HEK293 (cell line): Measurements from ENCODE around the gene ZNF507.

Experiments used
- CTCF ChIA-PET: fragments of 350-600 bp; formaldehyde crosslinking; extraction: SDS; loops from one replicate; lab custom pipeline; 2021; ENCODE audit warnings: antibody characterized with exemption; lab: Yijun Ruan, JAX
- POLR2A ChIA-PET: fragments of 300-600 bp; formaldehyde crosslinking; extraction: SDS; loops from one replicate; lab custom pipeline; 2020; ENCODE audit warnings: antibody characterized with exemption, inconsistent platforms; lab: Yijun Ruan, JAX
- H3K27ac ChIP-seq: fragments of 200-500 bp; sonication (Bioruptor generic); 2 replicates; pipeline ENCODE4 v1.5.1; 2014; ENCODE audit warnings: low read depth, low read length, control low read depth, inconsistent platforms; ENCODE audit errors: extremely low read depth
- H3K36me3 ChIP-seq, 2 experiments: fragments of 200-500 bp in 1 of 2; sonication (Bioruptor generic) in 1 of 2; 1 replicate in 1 of 2; 2 replicates in 1 of 2; pipeline ENCODE4 v1.5.1; 2014 to 2017; ENCODE audit warnings: inconsistent platforms in 2 of 2, low read length in 2 of 2; ENCODE audit not compliant: control insufficient read depth in 2 of 2, insufficient read depth in 1 of 2
- H3K4me1 ChIP-seq: fragments of 200-500 bp; sonication (Bioruptor generic); 2 replicates; pipeline ENCODE4 v1.5.1; 2014; ENCODE audit warnings: mild to moderate bottlenecking, low read length, inconsistent platforms; ENCODE audit not compliant: control insufficient read depth, insufficient read depth
- H3K4me3 ChIP-seq: 2 replicates; pipeline ENCODE4 v1.5.1; 2011; ENCODE audit warnings: low read depth, mild to moderate bottlenecking, control low read depth, low read length, moderate library complexity
- H3K9me3 ChIP-seq: fragments of 200-500 bp; sonication (Bioruptor generic); 2 replicates; pipeline ENCODE4 v1.5.1; 2014; ENCODE audit warnings: low read depth, low read length, inconsistent platforms; ENCODE audit not compliant: control insufficient read depth, insufficient read depth
- AEBP2 ChIP-seq: fragments of 450-650 bp; formaldehyde crosslinking; IDR thresholded peaks from 2 replicates; pipeline ENCODE4 v1.5.1; 2016; ENCODE audit warnings: missing biosample characterization, missing genetic modification characterization, borderline replicate concordance
- ATF2 ChIP-seq: fragments of 450-650 bp; formaldehyde crosslinking; IDR thresholded peaks from 2 replicates; pipeline ENCODE4 v1.5.1; 2016; ENCODE audit warnings: missing biosample characterization, missing genetic modification characterization, low read depth
- BCL11B ChIP-seq: fragments of 450-650 bp; formaldehyde crosslinking; IDR thresholded peaks from 2 replicates; pipeline ENCODE4 v1.5.1; 2016; ENCODE audit warnings: low read depth, missing biosample characterization, missing genetic modification characterization
- KLF9 ChIP-seq: fragments of 450-650 bp; formaldehyde crosslinking; IDR thresholded peaks from 2 replicates; pipeline ENCODE4 v1.5.1; 2016; ENCODE audit warnings: missing biosample characterization, missing genetic modification characterization, low read depth
- PRDM1 ChIP-seq: fragments of 450-650 bp; formaldehyde crosslinking; IDR thresholded peaks from 2 replicates; pipeline ENCODE4; 2016; ENCODE audit warnings: missing biosample characterization, missing genetic modification characterization
- PRDM6 ChIP-seq: fragments of 450-650 bp; formaldehyde crosslinking; IDR thresholded peaks from 2 replicates; pipeline ENCODE4 v1.5.1; 2017; ENCODE audit warnings: missing biosample characterization, missing genetic modification characterization
- SETDB1 ChIP-seq: IDR thresholded peaks from one replicate; pipeline ENCODE4 v1.6.1; 2017; ENCODE audit warnings: mild to moderate bottlenecking, low read length, moderate library complexity, mixed read lengths; ENCODE audit not compliant: insufficient read length
- SP7 ChIP-seq: fragments of 450-650 bp; formaldehyde crosslinking; IDR thresholded peaks from 2 replicates; pipeline ENCODE4 v1.5.1; 2016; ENCODE audit warnings: missing biosample characterization, missing genetic modification characterization
- ZBTB1 ChIP-seq: fragments of 450-650 bp; formaldehyde crosslinking; IDR thresholded peaks from 2 replicates; pipeline ENCODE4 v1.5.1; 2016; ENCODE audit warnings: missing biosample characterization, missing genetic modification characterization
- ZBTB21 ChIP-seq: fragments of 450-650 bp; formaldehyde crosslinking; IDR thresholded peaks from 2 replicates; pipeline ENCODE4 v1.5.1; 2017; ENCODE audit warnings: missing biosample characterization, missing genetic modification characterization
- ZIC2 ChIP-seq: fragments of 450-650 bp; formaldehyde crosslinking; IDR thresholded peaks from 2 replicates; pipeline ENCODE4 v1.5.1; 2016; ENCODE audit warnings: missing biosample characterization, missing genetic modification characterization
- ZNF10 ChIP-seq: fragments of 450-650 bp; formaldehyde crosslinking; IDR thresholded peaks from 2 replicates; pipeline ENCODE4 v1.5.1; 2017; ENCODE audit warnings: missing biosample characterization, missing genetic modification characterization
- ZNF114 ChIP-seq: fragments of 450-650 bp; formaldehyde crosslinking; IDR thresholded peaks from 2 replicates; pipeline ENCODE4 v1.5.0; 2017; ENCODE audit warnings: missing biosample characterization, missing genetic modification characterization
- ZNF37A ChIP-seq: fragments of 450-650 bp; IDR thresholded peaks from 2 replicates; pipeline ENCODE4 v1.5.1; 2018; ENCODE audit warnings: missing biosample characterization, missing genetic modification characterization
- ZNF596 ChIP-seq: fragments of 450-650 bp; IDR thresholded peaks from 2 replicates; pipeline ENCODE4 v1.5.0; 2018; ENCODE audit warnings: missing biosample characterization, mild to moderate bottlenecking, missing genetic modification characterization, moderate library complexity
- ZNF610 ChIP-seq: fragments of 450-650 bp; formaldehyde crosslinking; IDR thresholded peaks from 2 replicates; pipeline ENCODE4 v1.5.1; 2016; ENCODE audit warnings: missing biosample characterization, missing genetic modification characterization, borderline replicate concordance
- ZNF626 ChIP-seq: fragments of 450-650 bp; sonication (Bioruptor Pico); formaldehyde crosslinking; IDR thresholded peaks from 2 replicates; pipeline ENCODE4 v1.5.1; 2018; ENCODE audit warnings: missing biosample characterization, missing genetic modification characterization, inconsistent platforms
- TF ChIP-seq, protein P1 (sequence below): fragments of 450-650 bp; formaldehyde crosslinking; IDR thresholded peaks from 2 replicates; pipeline ENCODE4 v1.5.1; 2016; ENCODE audit warnings: missing biosample characterization, missing genetic modification characterization
- TF ChIP-seq, protein P2 (sequence below): fragments of 450-650 bp; formaldehyde crosslinking; IDR thresholded peaks from 2 replicates; pipeline ENCODE4; 2016; ENCODE audit warnings: missing biosample characterization, missing genetic modification characterization
- TF ChIP-seq, protein P3 (sequence below): fragments of 450-650 bp; formaldehyde crosslinking; IDR thresholded peaks from 2 replicates; pipeline ENCODE4 v1.5.1; 2016; ENCODE audit warnings: missing biosample characterization, missing genetic modification characterization

The ZNF507 gene

DNA sequence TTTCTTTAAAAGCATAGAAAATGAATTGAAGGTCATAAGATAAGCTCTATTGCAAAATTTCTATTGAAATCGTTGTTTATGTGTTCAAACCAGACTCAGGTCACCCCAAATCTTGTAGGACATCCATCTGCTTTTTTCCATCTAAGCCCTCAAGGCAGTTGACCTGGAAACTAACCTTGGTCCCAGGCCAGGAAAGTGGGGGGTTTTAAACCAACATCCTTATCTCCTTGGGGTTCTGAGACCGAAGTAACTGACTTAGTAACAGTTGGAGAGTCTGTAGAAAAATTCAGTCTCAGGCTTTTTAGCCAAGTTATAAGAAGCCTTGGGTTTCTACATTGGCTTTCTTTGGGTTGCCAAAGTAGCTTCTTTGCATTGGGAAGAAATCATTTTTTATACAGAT, 23.4 kb downstream of the ZNF507 start:
- CTCF ChIA-PET: interaction anchor here (1.2 to 2.6 kb wide), 5 partner anchors 9 to 80 kb away, joined by 3 to 18 read pairs (median 5); no protein-coding TSS in a partner anchor
- H3K36me3 ChIP-seq: peaks cover 69 to 77% of the 10 kb centered on the region in 2 experiments
- POLR2A ChIA-PET: no interaction called here

DNA sequence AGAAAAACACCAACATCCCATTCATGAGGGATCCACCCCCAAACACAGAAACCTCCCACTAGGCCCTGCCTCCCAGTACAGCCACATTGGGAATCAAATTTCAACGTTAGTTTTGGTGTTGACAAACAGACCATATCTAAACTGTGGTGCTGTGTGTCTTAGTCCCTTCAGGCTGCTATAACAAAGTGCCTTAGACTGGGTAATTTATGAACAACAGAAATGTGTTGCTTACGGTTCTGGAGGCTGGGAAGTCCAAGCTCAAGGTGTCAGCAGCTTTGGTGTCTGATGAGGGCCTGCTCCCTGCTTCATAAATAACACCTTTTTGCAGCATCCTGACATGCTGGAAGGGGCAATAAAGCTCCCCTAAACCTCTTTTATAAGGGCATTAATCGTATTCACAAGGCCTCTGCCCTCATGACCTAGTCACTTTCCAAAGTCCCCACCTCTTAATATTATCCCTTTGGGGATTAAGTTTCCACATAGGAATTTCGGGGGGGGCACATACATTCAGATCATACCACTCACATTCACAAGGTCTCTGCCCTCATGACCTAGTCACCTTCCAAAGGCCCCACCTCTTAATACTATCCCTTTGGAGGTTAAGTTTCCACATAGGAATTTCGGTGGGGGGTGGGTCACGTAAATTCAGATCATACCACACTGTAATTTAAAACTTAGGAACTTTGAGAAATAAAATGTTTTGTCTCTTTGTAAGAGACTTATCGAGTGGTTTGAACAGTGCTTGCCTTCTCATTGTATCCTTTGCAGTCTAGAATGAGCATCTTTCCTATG, 27.5 kb downstream of the ZNF507 start:
- peak overlapping the region; percentile 47 for H3K27ac ChIP-seq
- H3K4me1 ChIP-seq: peaks cover 26% of the 10 kb centered on the region
- H3K36me3 ChIP-seq: peaks cover 56 to 69% of the 10 kb centered on the region in 2 experiments
- CTCF ChIA-PET: interaction anchor here (0.6 to 4.5 kb wide), 3 partner anchors 15 to 196 kb away, joined by 3 to 17 read pairs (median 3); no protein-coding TSS in a partner anchor
- H3K4me3 ChIP-seq: no peak overlapping the region
- peaks cover 3% of the 10 kb centered on the region for H3K9me3 ChIP-seq
- POLR2A ChIA-PET: interaction anchor here (1.1 to 1.9 kb wide), 3 partner anchors 22 to 32 kb away, joined by 3 to 24 read pairs (median 8); partner anchors contain the start of genes DPY19L3 and ZNF507
- peak; percentile 66 for TF ChIP-seq SETDB1
- TF ChIP-seq PRDM1 (tag by site-specific recombination): no peak
- no peak for TF ChIP-seq ZBTB1 (tag by site-specific recombination)
- peak; percentile 65; the same call in 1 of the 2 replicates for TF ChIP-seq ZNF626 (tag by site-specific recombination)
- TF ChIP-seq SP7 (tag by site-specific recombination): peak; percentile 26; the same call in 1 of the 2 replicates
- no peak for TF ChIP-seq ZNF10 (tag by site-specific recombination)
- 0 out of 2 replicates have a peak, but pooled peaks have one; percentile 20 for TF ChIP-seq KLF9 (tag by site-specific recombination)
- no peak for TF ChIP-seq ZNF610 (tag by site-specific recombination)
- TF ChIP-seq PRDM6 (tag by site-specific recombination): no peak

More for the DNA sequence above, 23.4 kb downstream of the ZNF507 start:
- TF ChIP-seq, protein P1, sequence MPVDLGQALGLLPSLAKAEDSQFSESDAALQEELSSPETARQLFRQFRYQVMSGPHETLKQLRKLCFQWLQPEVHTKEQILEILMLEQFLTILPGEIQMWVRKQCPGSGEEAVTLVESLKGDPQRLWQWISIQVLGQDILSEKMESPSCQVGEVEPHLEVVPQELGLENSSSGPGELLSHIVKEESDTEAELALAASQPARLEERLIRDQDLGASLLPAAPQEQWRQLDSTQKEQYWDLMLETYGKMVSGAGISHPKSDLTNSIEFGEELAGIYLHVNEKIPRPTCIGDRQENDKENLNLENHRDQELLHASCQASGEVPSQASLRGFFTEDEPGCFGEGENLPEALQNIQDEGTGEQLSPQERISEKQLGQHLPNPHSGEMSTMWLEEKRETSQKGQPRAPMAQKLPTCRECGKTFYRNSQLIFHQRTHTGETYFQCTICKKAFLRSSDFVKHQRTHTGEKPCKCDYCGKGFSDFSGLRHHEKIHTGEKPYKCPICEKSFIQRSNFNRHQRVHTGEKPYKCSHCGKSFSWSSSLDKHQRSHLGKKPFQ (tag by site-specific recombination): no peak
- TF ChIP-seq PRDM1 (tag by site-specific recombination): no peak
- no peak for TF ChIP-seq ZNF596
- no peak for TF ChIP-seq ZIC2
- no peak for TF ChIP-seq AEBP2 (tag by site-specific recombination)
- no peak for TF ChIP-seq ZNF610 (tag by site-specific recombination)
- no peak for TF ChIP-seq ATF2 (tag by site-specific recombination)
- no peak for TF ChIP-seq ZBTB21 (tag by site-specific recombination)
- TF ChIP-seq, protein P2, sequence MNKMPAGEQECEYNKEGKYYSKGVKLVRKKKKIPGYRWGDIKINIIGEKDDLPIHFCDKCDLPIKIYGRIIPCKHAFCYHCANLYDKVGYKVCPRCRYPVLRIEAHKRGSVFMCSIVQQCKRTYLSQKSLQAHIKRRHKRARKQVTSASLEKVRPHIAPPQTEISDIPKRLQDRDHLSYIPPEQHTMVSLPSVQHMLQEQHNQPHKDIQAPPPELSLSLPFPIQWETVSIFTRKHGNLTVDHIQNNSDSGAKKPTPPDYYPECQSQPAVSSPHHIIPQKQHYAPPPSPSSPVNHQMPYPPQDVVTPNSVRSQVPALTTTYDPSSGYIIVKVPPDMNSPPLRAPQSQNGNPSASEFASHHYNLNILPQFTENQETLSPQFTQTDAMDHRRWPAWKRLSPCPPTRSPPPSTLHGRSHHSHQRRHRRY: no peak
- TF ChIP-seq SP7 (tag by site-specific recombination): no peak
- TF ChIP-seq BCL11B (tag by site-specific recombination): no peak
- no peak for TF ChIP-seq ZNF114 (tag by site-specific recombination)
- TF ChIP-seq ZNF37A: no peak
- TF ChIP-seq, protein P3, sequence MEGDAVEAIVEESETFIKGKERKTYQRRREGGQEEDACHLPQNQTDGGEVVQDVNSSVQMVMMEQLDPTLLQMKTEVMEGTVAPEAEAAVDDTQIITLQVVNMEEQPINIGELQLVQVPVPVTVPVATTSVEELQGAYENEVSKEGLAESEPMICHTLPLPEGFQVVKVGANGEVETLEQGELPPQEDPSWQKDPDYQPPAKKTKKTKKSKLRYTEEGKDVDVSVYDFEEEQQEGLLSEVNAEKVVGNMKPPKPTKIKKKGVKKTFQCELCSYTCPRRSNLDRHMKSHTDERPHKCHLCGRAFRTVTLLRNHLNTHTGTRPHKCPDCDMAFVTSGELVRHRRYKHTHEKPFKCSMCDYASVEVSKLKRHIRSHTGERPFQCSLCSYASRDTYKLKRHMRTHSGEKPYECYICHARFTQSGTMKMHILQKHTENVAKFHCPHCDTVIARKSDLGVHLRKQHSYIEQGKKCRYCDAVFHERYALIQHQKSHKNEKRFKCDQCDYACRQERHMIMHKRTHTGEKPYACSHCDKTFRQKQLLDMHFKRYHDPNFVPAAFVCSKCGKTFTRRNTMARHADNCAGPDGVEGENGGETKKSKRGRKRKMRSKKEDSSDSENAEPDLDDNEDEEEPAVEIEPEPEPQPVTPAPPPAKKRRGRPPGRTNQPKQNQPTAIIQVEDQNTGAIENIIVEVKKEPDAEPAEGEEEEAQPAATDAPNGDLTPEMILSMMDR (tag by site-specific recombination): no peak
- Histone ChIP-seq H3K4me3 (no peak overlapping the region), H3K9me3 (peaks cover 3% of the 10 kb centered on the region; the same call in 1 of the 2 replicates), H3K4me1 (peaks cover 19% of the 10 kb centered on the region), H3K27ac (no peak overlapping the region)
